Nephron progenitor cell (in vitro differentiated cells): ENCODE data around the gene TRAPPC14.

ENCODE experiments used
- DNase-seq: peaks from one replicate; pipeline ENCODE4 v3.0.0; 2021
- H3K27ac Mint-ChIP-seq: 2 replicates; pipeline ENCODE4 v1.8.0; 2021; ENCODE audit warnings: mild to moderate bottlenecking, moderate library complexity, mixed read lengths
- H3K27me3 Mint-ChIP-seq: 2 replicates; pipeline ENCODE4 v1.8.0; 2021; ENCODE audit warnings: mild to moderate bottlenecking, low read depth, mixed read lengths; ENCODE audit not compliant: poor library complexity
- H3K36me3 Mint-ChIP-seq: 2 replicates; pipeline ENCODE4 v1.8.0; 2021; ENCODE audit warnings: low read depth, mixed read lengths
- H3K4me1 Mint-ChIP-seq: 2 replicates; pipeline ENCODE4 v1.8.0; 2021; ENCODE audit warnings: mixed read lengths
- H3K4me3 Mint-ChIP-seq: 2 replicates; pipeline ENCODE4 v1.8.0; 2021; ENCODE audit warnings: mild to moderate bottlenecking, moderate library complexity, mixed read lengths
- H3K9me3 Mint-ChIP-seq: 2 replicates; pipeline ENCODE4 v1.8.0; 2021; ENCODE audit warnings: mild to moderate bottlenecking, moderate library complexity, mixed read lengths
- CTCF ChIP-seq: fragments of 200-600 bp; sonication (generic); IDR thresholded peaks from 2 replicates; pipeline ENCODE4 v1.5.0; 2021; ENCODE audit warnings: antibody characterized with exemption

TRAPPC14 gene

GRCh38 chr7:100154651-100155491 lies 3.7 kb downstream of the TRAPPC14 start:
- Mint-ChIP-seq H3K27ac (no peak overlapping the region), H3K4me3 (no peak overlapping the region), H3K36me3 (peaks cover 29% of the 10 kb centered on the region), H3K4me1 (peaks cover 53% of the 10 kb centered on the region), H3K9me3 (no peaks in the 10 kb centered on the region), H3K27me3 (peaks cover 2% of the 10 kb centered on the region)
- no peak for DNase-seq
- no peak for TF ChIP-seq CTCF

- peaks cover 53% of the 10 kb centered on the region for H3K4me1 Mint-ChIP-seq
- no peak overlapping the region for H3K4me3 Mint-ChIP-seq
- DNase-seq, result no peak
- peak overlapping the region; percentile 95 for H3K27ac Mint-ChIP-seq
- peaks cover 2% of the 10 kb centered on the region for H3K27me3 Mint-ChIP-seq
- peaks cover 29% of the 10 kb centered on the region for H3K36me3 Mint-ChIP-seq
- H3K9me3 Mint-ChIP-seq, result no peaks in the 10 kb centered on the region
- no peak for TF ChIP-seq CTCF
Observed at GRCh38 chr7:100153708-100154535, 4.6 kb downstream of the TRAPPC14 start.

- H3K4me1 Mint-ChIP-seq, result peaks cover 60% of the 10 kb centered on the region
Observed at GRCh38 chr7:100152937-100153666, 5.4 kb downstream of the TRAPPC14 start.

GRCh38 chr7:100152404-100152803 lies 6.1 kb downstream of the TRAPPC14 start:
- no peak for DNase-seq
- Mint-ChIP-seq H3K27me3 (peaks cover under 1% of the 10 kb centered on the region), H3K4me1 (peaks cover 56% of the 10 kb centered on the region), H3K36me3 (peaks cover 29% of the 10 kb centered on the region), H3K27ac (peak overlapping the region; percentile 18), H3K9me3 (no peaks in the 10 kb centered on the region), H3K4me3 (no peak overlapping the region)
- no peak for TF ChIP-seq CTCF

More at GRCh38 chr7:100152937-100153666, 5.4 kb downstream of the TRAPPC14 start:
- Mint-ChIP-seq H3K27ac (peak overlapping the region; percentile 95), H3K4me3 (no peak overlapping the region), H3K36me3 (peaks cover 29% of the 10 kb centered on the region), H3K9me3 (no peaks in the 10 kb centered on the region), H3K27me3 (peaks cover 2% of the 10 kb centered on the region)
- no peak for DNase-seq
- no peak for TF ChIP-seq CTCF

GRCh38 chr7:100148559-100149328 lies 9.8 kb downstream of the TRAPPC14 start, which contains the start of gene LAMTOR4:
TSS of gene LAMTOR4 (plus strand) at chr7:100148918. CDS start at chr7:100148973, 55 bp downstream.
- no peak for TF ChIP-seq CTCF
- peak within 1 kb of the TSS; percentile 93 for H3K4me3 Mint-ChIP-seq
- peaks cover 17% of the 10 kb centered on the region for H3K36me3 Mint-ChIP-seq
- H3K9me3 Mint-ChIP-seq, result no peaks in the 10 kb centered on the region
- H3K4me1 Mint-ChIP-seq, result peaks cover 29% of the 10 kb centered on the region
- peak within 1 kb of the TSS; percentile 49 for H3K27ac Mint-ChIP-seq
- peaks cover 3% of the 10 kb centered on the region for H3K27me3 Mint-ChIP-seq
- peak; percentile 95 for DNase-seq
